Measurements from ENCODE around the gene GARIN1A.
"Not testable (repeated sequence)": the region's sequence is repeated elsewhere in the genome, so short reads cannot be mapped to it uniquely, and the experiment has no call there.

Gene GARIN1A

DNA sequence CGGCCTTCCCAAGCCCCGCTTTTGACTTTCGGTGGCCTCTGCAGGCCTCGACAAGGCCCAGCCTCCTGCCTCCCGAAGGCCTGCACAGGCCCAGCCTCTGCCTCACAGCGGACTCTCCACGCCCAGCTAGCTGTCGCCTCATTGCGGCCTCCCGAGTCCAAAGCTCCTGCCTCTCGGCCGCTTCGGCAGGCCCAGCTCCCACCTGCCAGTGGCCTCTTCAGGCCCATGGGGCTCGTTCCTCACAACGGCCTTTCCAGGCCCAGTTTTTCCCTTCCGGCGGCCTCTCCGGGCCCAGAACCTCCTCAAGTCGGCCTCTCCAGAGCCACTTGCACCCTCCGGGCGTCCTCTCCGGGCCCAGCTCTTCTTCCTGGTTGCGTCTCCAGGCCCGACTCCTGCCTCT is 19.5 kb upstream of the GARIN1A start:
- H3K27ac ChIP-seq (ENCODE audit: low read length); H3K4me1 ChIP-seq (ENCODE audit: low read length); H2AFZ ChIP-seq (ENCODE audit: low read length); H3K4me3 ChIP-seq (ENCODE audit: low read length); H3K27me3 ChIP-seq (replicated peaks; ENCODE audit: insufficient read depth, low read length); DNase-seq; H3K9ac ChIP-seq (ENCODE audit: low read length); H3F3A ChIP-seq (ENCODE audit: insufficient read depth, low read length); H3K9me3 ChIP-seq (replicated peaks; ENCODE audit: insufficient read depth, low read length); H3K36me3 ChIP-seq (replicated peaks; ENCODE audit: insufficient read depth, low read length); H3K9me2 ChIP-seq (replicated peaks; ENCODE audit: insufficient read depth, low read length); H3K4me2 ChIP-seq (ENCODE audit: low read depth, low read length); H4K20me1 ChIP-seq (ENCODE audit: insufficient read depth, low read length); H3K79me2 ChIP-seq (ENCODE audit: low read length): not testable (repeated sequence)

DNA sequence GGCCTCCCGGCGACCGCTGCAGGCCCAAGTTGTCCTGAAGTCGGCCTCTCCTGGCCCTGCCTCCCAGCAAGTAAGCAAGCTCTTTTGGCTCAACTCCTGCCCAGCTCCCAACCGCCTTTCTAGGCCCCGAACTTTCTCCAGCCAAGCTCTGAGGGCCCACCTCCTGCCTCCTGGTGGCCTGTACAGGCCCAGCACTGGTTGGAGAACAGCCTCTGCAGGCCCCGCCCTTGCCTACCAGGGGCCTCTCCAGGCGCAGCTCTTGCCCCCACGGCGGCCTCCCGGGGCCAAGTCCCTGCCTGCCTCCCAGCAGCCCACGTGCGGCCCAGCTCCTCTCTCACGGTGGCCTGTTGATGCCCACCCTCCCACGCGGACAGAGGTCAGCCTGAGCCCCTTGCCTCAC is 18.9 kb upstream of the GARIN1A start:
- not testable (repeated sequence) for DNase-seq; H3K36me3 ChIP-seq (replicated peaks; ENCODE audit: insufficient read depth, low read length); H3K4me3 ChIP-seq (ENCODE audit: low read length); H4K20me1 ChIP-seq (ENCODE audit: insufficient read depth, low read length); H3K4me1 ChIP-seq (ENCODE audit: low read length); H3K9ac ChIP-seq (ENCODE audit: low read length); H3K27me3 ChIP-seq (replicated peaks; ENCODE audit: insufficient read depth, low read length); H3K27ac ChIP-seq (ENCODE audit: low read length); H3K9me3 ChIP-seq (replicated peaks; ENCODE audit: insufficient read depth, low read length); H2AFZ ChIP-seq (ENCODE audit: low read length); H3K79me2 ChIP-seq (ENCODE audit: low read length); H3K9me2 ChIP-seq (replicated peaks; ENCODE audit: insufficient read depth, low read length); H3K4me2 ChIP-seq (ENCODE audit: low read depth, low read length); H3F3A ChIP-seq (ENCODE audit: insufficient read depth, low read length)

DNA sequence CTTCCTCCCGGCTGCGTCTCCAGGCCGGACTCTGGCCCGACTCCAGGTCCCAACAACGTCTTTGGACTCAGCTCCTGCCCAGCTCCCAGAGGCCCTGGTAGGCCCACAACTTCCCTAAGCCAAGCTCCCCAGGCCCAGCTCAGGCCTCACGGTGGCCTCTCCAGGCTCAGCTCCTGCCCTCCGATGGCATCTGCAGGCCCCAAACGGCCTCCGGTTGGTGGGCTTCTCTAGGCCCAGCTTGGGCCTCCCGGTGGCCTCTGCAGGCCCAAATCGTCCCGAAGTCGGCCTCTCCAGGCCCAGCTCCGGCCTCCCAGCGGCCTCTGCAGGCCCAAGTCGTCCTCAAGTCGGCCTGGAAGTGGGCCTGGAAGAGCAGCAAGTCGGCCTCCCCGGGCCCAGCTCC is 18.0 kb upstream of the GARIN1A start:
- not testable (repeated sequence) for H3K9me3 ChIP-seq (replicated peaks; ENCODE audit: insufficient read depth, low read length); H3K79me2 ChIP-seq (ENCODE audit: low read length); H4K20me1 ChIP-seq (ENCODE audit: insufficient read depth, low read length); H3K4me1 ChIP-seq (ENCODE audit: low read length); H3K27ac ChIP-seq (ENCODE audit: low read length); H3K27me3 ChIP-seq (replicated peaks; ENCODE audit: insufficient read depth, low read length); H2AFZ ChIP-seq (ENCODE audit: low read length); DNase-seq; H3K36me3 ChIP-seq (replicated peaks; ENCODE audit: insufficient read depth, low read length); H3K9ac ChIP-seq (ENCODE audit: low read length); H3K4me2 ChIP-seq (ENCODE audit: low read depth, low read length); H3K9me2 ChIP-seq (replicated peaks; ENCODE audit: insufficient read depth, low read length); H3F3A ChIP-seq (ENCODE audit: insufficient read depth, low read length); H3K4me3 ChIP-seq (ENCODE audit: low read length)

DNA sequence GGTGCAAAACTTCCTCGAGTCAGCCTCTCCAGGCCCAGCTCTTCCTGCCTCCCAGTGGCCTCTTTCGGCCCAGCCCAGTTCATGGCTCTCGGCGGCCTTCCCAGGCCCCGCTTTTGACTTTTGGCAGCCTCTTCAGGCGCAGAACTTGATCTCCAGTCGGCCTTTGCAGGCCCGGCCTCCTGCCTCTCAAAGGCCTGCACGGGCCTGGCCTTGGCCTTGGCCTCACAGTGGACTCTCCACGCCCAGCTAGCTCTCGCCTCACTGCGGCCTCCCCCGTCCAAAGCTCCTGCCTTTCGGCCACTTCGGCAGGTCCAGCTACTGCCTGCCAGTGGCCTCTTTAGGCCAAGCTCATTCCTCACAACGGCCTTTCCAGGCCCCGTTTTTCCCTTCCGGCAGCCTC is 17.6 kb upstream of the GARIN1A start:
- H3K27me3 ChIP-seq (replicated peaks; ENCODE audit: insufficient read depth, low read length); H3K4me2 ChIP-seq (ENCODE audit: low read depth, low read length); H2AFZ ChIP-seq (ENCODE audit: low read length); DNase-seq; H3K4me3 ChIP-seq (ENCODE audit: low read length); H3K9ac ChIP-seq (ENCODE audit: low read length); H4K20me1 ChIP-seq (ENCODE audit: insufficient read depth, low read length); H3F3A ChIP-seq (ENCODE audit: insufficient read depth, low read length); H3K79me2 ChIP-seq (ENCODE audit: low read length); H3K4me1 ChIP-seq (ENCODE audit: low read length); H3K9me3 ChIP-seq (replicated peaks; ENCODE audit: insufficient read depth, low read length); H3K9me2 ChIP-seq (replicated peaks; ENCODE audit: insufficient read depth, low read length); H3K36me3 ChIP-seq (replicated peaks; ENCODE audit: insufficient read depth, low read length); H3K27ac ChIP-seq (ENCODE audit: low read length): not testable (repeated sequence)

DNA sequence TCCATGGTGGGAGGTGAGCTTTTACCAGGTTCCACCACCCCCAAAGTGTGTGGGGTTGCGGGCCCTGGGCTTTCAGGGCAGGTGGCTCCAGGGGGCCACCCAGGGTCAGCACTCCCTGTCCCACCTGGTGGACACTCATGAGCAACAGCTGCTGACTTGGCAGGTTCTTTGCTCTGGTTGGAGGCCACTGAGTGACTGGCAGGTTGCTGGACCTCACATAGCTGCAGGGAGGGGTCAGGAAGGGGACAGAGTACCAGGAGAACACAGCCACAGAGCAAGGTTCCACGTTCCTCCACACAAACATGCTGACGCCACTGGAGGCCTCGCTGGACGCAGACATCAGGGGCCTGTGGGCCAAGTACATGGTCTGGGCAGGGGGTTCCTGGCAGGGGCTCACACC is 13.7 kb upstream of the GARIN1A start:
- H3F3A ChIP-seq (ENCODE audit: insufficient read depth, low read length); H2AFZ ChIP-seq (ENCODE audit: low read length); H4K20me1 ChIP-seq (ENCODE audit: insufficient read depth, low read length); H3K4me1 ChIP-seq (ENCODE audit: low read length); H3K79me2 ChIP-seq (ENCODE audit: low read length); H3K9ac ChIP-seq (ENCODE audit: low read length); H3K9me2 ChIP-seq (replicated peaks; ENCODE audit: insufficient read depth, low read length); H3K27ac ChIP-seq (ENCODE audit: low read length); H3K9me3 ChIP-seq (replicated peaks; ENCODE audit: insufficient read depth, low read length); H3K4me2 ChIP-seq (ENCODE audit: low read depth, low read length); DNase-seq; H3K27me3 ChIP-seq (replicated peaks; ENCODE audit: insufficient read depth, low read length); H3K4me3 ChIP-seq (ENCODE audit: low read length); H3K36me3 ChIP-seq (replicated peaks; ENCODE audit: insufficient read depth, low read length): not testable (repeated sequence)

DNA sequence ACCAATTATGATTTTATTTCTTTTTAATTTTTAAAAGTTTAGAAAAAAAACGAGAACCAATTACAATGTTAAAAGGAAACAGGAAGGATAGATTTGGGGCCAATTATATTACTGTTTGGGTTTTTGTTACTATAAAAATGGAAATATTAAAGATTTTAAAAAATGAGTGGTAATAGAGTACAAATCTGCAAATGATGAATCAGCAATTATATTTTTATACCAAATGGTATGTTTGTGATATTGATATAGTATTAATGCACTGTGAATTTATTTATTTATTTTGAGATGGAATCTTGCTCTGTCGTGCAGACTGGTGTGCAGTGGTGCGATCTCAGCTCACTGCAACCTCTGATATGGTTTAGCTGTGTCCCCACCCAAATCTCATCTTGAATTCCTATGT is 11.5 kb upstream of the GARIN1A start:
- TF ChIP-seq EZH2 (optimal IDR thresholded peaks at IDR 0.05; ENCODE audit: low read depth, low read length) (no peak), EZH2phosphoT487 (IDR thresholded peaks at IDR 0.05; ENCODE audit: low read length) (no peak)
- TF ChIP-seq, protein P1, sequence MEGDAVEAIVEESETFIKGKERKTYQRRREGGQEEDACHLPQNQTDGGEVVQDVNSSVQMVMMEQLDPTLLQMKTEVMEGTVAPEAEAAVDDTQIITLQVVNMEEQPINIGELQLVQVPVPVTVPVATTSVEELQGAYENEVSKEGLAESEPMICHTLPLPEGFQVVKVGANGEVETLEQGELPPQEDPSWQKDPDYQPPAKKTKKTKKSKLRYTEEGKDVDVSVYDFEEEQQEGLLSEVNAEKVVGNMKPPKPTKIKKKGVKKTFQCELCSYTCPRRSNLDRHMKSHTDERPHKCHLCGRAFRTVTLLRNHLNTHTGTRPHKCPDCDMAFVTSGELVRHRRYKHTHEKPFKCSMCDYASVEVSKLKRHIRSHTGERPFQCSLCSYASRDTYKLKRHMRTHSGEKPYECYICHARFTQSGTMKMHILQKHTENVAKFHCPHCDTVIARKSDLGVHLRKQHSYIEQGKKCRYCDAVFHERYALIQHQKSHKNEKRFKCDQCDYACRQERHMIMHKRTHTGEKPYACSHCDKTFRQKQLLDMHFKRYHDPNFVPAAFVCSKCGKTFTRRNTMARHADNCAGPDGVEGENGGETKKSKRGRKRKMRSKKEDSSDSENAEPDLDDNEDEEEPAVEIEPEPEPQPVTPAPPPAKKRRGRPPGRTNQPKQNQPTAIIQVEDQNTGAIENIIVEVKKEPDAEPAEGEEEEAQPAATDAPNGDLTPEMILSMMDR (IDR thresholded peaks at IDR 0.05; ENCODE audit: low read length) = no peak
- no peaks in the 10 kb centered on the region for H3K79me2 ChIP-seq (ENCODE audit: low read length)
- H3K27me3 ChIP-seq (replicated peaks; ENCODE audit: insufficient read depth, low read length) = no peaks in the 10 kb centered on the region
- H3K4me3 ChIP-seq (ENCODE audit: low read length) = no peak overlapping the region
- H3K9me2 ChIP-seq (replicated peaks; ENCODE audit: insufficient read depth, low read length) = no peaks in the 10 kb centered on the region
- no peaks in the 10 kb centered on the region for H3K36me3 ChIP-seq (replicated peaks; ENCODE audit: insufficient read depth, low read length)
- no peaks in the 10 kb centered on the region for H3K4me1 ChIP-seq (ENCODE audit: low read length)
- no peaks in the 10 kb centered on the region for H4K20me1 ChIP-seq (ENCODE audit: insufficient read depth, low read length)
- no peak for DNase-seq
- no peak overlapping the region for H3K27ac ChIP-seq (ENCODE audit: low read length)
- H2AFZ ChIP-seq (ENCODE audit: low read length) = no peak overlapping the region
- no peak overlapping the region for H3K4me2 ChIP-seq (ENCODE audit: low read depth, low read length)
- no peaks in the 10 kb centered on the region for H3K9me3 ChIP-seq (replicated peaks; ENCODE audit: insufficient read depth, low read length)
- H3K9ac ChIP-seq (ENCODE audit: low read length) = no peak overlapping the region
- H3F3A ChIP-seq (ENCODE audit: insufficient read depth, low read length) = no peaks in the 10 kb centered on the region
